Stimulated activated CD8-positive, alpha-beta memory T cell treated with anti-CD3 and anti-CD28 coated beads, Interleukin-2, amount 100 ng/mL, for 48 hours (primary cell): ENCODE measurements around the gene ASB16.

Experiments
- DNase-seq, 2 donors: peaks; one replicate each; pipeline ENCODE4 v3.0.0-alpha.2; 2020; ENCODE audit warnings: low read depth in 2 of 2

ASB16 gene

GRCh38 chr17:44222112-44222869 is 51.8 kb downstream of the ASB16 start:
- DNase-seq, result peak in 1 of 2 donors; percentile 44

GRCh38 chr17:44223541-44224071 is 53.1 kb downstream of the ASB16 start:
- DNase-seq, result no peak
